Hepatocyte (in vitro differentiated cells): ENCODE data around the gene LARP1B. TPM values are rescaled to one million over a fixed set of nuclear protein-coding genes. Genes with fewer than 3 reads are reported as not detected.
"Not testable (repeated sequence)": the region's sequence is repeated elsewhere in the genome, so short reads cannot be mapped to it uniquely, and the experiment has no call there.

Experiments used
- DNase-seq: peaks from one replicate; pipeline ENCODE4 v3.0.0-alpha.2; 2016; ENCODE audit warnings: low spot score
- H2AFZ ChIP-seq: fragments of 200-600 bp; sonication (generic); 2 replicates; pipeline ENCODE4 v1.6.0; 2016; ENCODE audit warnings: antibody characterized with exemption, mild to moderate bottlenecking
- H3K27ac ChIP-seq: fragments of 200-600 bp; sonication (generic); 2 replicates; pipeline ENCODE4 v1.5.1; 2016; ENCODE audit warnings: mild to moderate bottlenecking
- H3K27me3 ChIP-seq: fragments of 200-600 bp; sonication (generic); 2 replicates; pipeline ENCODE4 v1.6.1; 2016
- H3K36me3 ChIP-seq: fragments of 200-600 bp; sonication (generic); replicated peaks from 2 replicates; pipeline ENCODE4 v1.5.1; 2016; ENCODE audit warnings: low read depth; ENCODE audit not compliant: insufficient read depth
- H3K4me1 ChIP-seq: fragments of 200-600 bp; sonication (generic); 2 replicates; pipeline ENCODE4 v1.5.1; 2016; ENCODE audit warnings: mild to moderate bottlenecking, moderate library complexity; ENCODE audit not compliant: insufficient read depth
- H3K4me2 ChIP-seq: fragments of 200-600 bp; sonication (generic); 2 replicates; pipeline ENCODE4 v1.6.0; 2016
- H3K4me3 ChIP-seq: fragments of 200-600 bp; sonication (generic); 2 replicates; pipeline ENCODE4 v1.5.1; 2016; ENCODE audit warnings: mild to moderate bottlenecking
- H3K79me2 ChIP-seq: fragments of 200-600 bp; sonication (generic); 2 replicates; pipeline ENCODE4 v1.6.0; 2017; ENCODE audit warnings: mild to moderate bottlenecking
- H3K9me2 ChIP-seq: fragments of 200-600 bp; sonication (generic); replicated peaks from 2 replicates; pipeline ENCODE4 v1.6.0; 2017; ENCODE audit warnings: mild to moderate bottlenecking; ENCODE audit not compliant: insufficient read depth
- H3K9me3 ChIP-seq: fragments of 200-600 bp; sonication (generic); 2 replicates; pipeline ENCODE4 v1.5.1; 2016; ENCODE audit warnings: low read depth, mild to moderate bottlenecking
- H4K20me1 ChIP-seq: fragments of 200-600 bp; sonication (generic); 2 replicates; pipeline ENCODE4 v1.6.0; 2016; ENCODE audit warnings: mild to moderate bottlenecking; ENCODE audit not compliant: insufficient read depth, poor library complexity, severe bottlenecking
- EZH2 ChIP-seq: fragments of 200-600 bp; sonication (generic); IDR thresholded peaks from 2 replicates; pipeline ENCODE4 v1.6.1; 2016; ENCODE audit warnings: antibody characterized with exemption, mild to moderate bottlenecking, borderline replicate concordance
- EZH2phosphoT487 ChIP-seq: fragments of 200-600 bp; sonication (generic); IDR thresholded peaks from one replicate; pipeline ENCODE4 v1.6.1; 2018; ENCODE audit warnings: antibody characterized with exemption, mild to moderate bottlenecking, low read depth, moderate library complexity; ENCODE audit not compliant: unreplicated experiment, severe bottlenecking
- WGBS: methylation state at CpG from one replicate; pipeline ENCODE4 v1.1.6; 2016; ENCODE audit warnings: low lambda C conversion rate; ENCODE audit errors: missing lambda C conversion rate; 5-methylcytosine and 5-hydroxymethylcytosine counted together
- polyA plus RNA-seq: library from polyadenylated mRNA; unstranded; fragments of >200 nt; fragmentation: Nextera tagmentation; extraction: Ambion mirVana; gene quantifications from 2 replicates; pipeline ENCODE4 v1.2.1, GENCODE V29; 2016
- total RNA-seq: library from RNA; depleted of rRNA; stranded (reverse); fragments of >200 nt; gene quantifications from 2 replicates; pipeline ENCODE4 v1.2.3, GENCODE V29; 2014
- TF ChIP-seq, protein P1 (sequence below): fragments of 200-600 bp; sonication (generic); IDR thresholded peaks from 2 replicates; pipeline ENCODE4 v1.5.1; 2016; ENCODE audit warnings: antibody characterized with exemption, mild to moderate bottlenecking; ENCODE audit not compliant: poor library complexity

LARP1B gene
- total and polyA plus RNA-seq, 2 experiments from 2014 or later: 12.4 to 30.7 TPM

DNA sequence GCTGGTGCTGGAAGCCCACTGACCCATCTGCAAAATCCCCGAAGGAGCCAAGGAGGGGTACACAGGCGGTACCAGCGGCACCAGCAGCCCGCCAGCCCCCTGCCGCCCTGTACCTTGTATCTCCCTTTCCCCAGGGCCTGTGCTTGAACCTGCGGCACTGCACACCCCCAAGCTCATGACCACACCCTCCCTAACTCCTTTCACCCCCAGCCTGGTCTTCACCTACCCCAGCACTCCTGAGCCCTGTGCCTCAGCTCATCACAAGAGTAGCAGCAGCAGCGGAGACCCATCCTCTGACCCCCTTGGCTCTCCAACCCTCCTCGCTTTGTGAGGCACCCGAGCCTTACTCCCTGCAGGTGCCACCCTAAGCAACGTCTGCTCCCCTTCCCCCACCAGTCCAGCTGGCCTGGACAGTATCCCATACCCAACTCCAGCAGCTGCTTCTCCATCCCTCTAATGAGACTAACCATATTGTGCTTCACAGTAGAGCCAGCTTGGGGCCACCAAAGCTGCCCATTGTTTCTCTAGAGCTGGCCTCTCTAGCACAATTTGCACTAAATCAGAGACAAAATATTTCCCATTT, 94.9 kb downstream of the LARP1B start:
- no peak overlapping the region for H3K27ac ChIP-seq
- WGBS: 98% methylated on average over 10 of the region's 10 CpGs

DNA sequence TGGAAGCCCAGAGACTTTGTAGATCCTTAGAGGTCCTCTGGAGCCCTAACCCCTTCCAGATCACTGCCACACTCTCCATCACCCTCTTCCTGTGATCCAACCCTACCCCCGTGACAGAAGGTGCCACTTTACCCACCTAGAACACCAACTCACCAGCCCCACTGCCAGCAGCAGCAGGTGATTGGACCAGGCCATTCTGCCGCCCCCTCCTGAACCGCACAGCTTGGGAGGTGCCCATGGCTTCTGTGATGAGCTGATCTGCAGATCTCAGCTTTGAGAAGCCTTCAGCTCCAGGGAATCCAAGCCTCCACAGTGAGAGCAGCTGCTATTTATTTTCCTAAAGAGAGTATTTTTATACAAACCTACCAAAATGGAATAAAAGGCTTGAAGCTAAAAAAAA, 95.4 kb downstream of the LARP1B start:
- not testable (repeated sequence) for H3K27me3 ChIP-seq, H3K9me2 ChIP-seq, H3K4me1 ChIP-seq, H3K9me3 ChIP-seq, H3K27ac ChIP-seq, H3K4me2 ChIP-seq, DNase-seq, H3K36me3 ChIP-seq, H4K20me1 ChIP-seq, H2AFZ ChIP-seq, H3K4me3 ChIP-seq, H3K79me2 ChIP-seq
- 100% methylated on average over 3 of the region's 3 CpGs for WGBS

More for the DNA sequence above, 94.9 kb downstream of the LARP1B start:
- Histone ChIP-seq H3K79me2 (no peaks in the 10 kb centered on the region), H3K4me2 (no peak overlapping the region), H3K36me3 (no peaks in the 10 kb centered on the region), H3K9me3 (no peaks in the 10 kb centered on the region), H3K9me2 (peaks cover 3% of the 10 kb centered on the region), H3K27me3 (no peaks in the 10 kb centered on the region), H4K20me1 (no peaks in the 10 kb centered on the region), H2AFZ (no peak overlapping the region), H3K4me1 (no peaks in the 10 kb centered on the region), H3K4me3 (no peak overlapping the region)
- DNase-seq: no peak
- TF ChIP-seq EZH2phosphoT487: no peak
- TF ChIP-seq, protein P1, sequence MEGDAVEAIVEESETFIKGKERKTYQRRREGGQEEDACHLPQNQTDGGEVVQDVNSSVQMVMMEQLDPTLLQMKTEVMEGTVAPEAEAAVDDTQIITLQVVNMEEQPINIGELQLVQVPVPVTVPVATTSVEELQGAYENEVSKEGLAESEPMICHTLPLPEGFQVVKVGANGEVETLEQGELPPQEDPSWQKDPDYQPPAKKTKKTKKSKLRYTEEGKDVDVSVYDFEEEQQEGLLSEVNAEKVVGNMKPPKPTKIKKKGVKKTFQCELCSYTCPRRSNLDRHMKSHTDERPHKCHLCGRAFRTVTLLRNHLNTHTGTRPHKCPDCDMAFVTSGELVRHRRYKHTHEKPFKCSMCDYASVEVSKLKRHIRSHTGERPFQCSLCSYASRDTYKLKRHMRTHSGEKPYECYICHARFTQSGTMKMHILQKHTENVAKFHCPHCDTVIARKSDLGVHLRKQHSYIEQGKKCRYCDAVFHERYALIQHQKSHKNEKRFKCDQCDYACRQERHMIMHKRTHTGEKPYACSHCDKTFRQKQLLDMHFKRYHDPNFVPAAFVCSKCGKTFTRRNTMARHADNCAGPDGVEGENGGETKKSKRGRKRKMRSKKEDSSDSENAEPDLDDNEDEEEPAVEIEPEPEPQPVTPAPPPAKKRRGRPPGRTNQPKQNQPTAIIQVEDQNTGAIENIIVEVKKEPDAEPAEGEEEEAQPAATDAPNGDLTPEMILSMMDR: no peak
- TF ChIP-seq EZH2: no peak

DNA sequence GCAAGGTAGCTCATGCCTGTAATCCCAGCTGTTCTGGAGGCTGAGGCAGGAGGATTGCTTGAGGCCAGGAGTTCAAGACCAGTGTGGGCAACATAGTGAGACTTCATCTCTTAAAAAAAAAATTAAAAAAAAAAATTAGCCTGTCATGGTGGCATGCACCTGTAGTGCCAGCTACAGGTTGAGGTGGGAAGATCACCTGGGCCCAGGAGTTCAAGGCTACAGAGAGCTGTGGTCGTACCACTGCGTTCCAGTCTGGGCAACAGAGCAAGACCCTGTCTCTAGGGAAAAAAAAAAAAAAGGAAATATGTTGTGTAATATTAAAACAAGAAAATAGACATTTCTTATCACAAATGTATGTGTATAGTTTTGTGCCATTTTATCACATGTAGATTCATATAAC, 97.8 kb downstream of the LARP1B start:
- Histone ChIP-seq H3K27ac (no peak overlapping the region), H3K4me1 (no peaks in the 10 kb centered on the region), H3K4me2 (no peak overlapping the region), H3K4me3 (no peak overlapping the region), H3K9me3 (no peaks in the 10 kb centered on the region), H3K36me3 (no peaks in the 10 kb centered on the region), H3K27me3 (no peaks in the 10 kb centered on the region), H3K9me2 (peaks cover 3% of the 10 kb centered on the region), H2AFZ (no peak overlapping the region), H3K79me2 (no peaks in the 10 kb centered on the region), H4K20me1 (no peaks in the 10 kb centered on the region)
- DNase-seq: no peak
- WGBS: 98% methylated on average over 2 of the region's 2 CpGs
- no peak for TF ChIP-seq EZH2phosphoT487
- TF ChIP-seq, protein P1: no peak
- TF ChIP-seq EZH2: no peak

DNA sequence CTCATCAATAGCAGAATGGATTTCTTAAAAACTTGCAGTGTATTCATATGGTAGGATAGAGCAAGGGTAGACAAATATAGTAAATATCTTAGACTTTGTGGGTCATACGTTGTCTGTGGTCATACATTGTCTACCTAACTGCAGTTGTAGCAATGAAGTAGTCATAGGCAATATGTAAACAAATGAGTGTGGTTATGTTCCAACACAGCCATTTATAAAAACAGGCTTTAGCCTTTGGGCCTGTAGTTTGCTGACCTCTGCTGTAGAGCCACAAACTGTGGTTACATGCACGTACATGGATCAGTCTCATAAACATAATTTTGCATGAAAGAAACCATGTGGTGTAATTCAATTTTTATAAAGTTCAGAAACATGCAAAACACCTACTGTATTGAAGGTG, 98.9 kb downstream of the LARP1B start:
- H3K9me3 ChIP-seq: no peaks in the 10 kb centered on the region
- H3K27me3 ChIP-seq: no peaks in the 10 kb centered on the region
- H3K36me3 ChIP-seq: no peaks in the 10 kb centered on the region
- H3K27ac ChIP-seq: no peak overlapping the region
- no peak for DNase-seq
- no peaks in the 10 kb centered on the region for H3K4me1 ChIP-seq
- TF ChIP-seq EZH2 (no peak), EZH2phosphoT487 (no peak)
- TF ChIP-seq, protein P1: no peak
- WGBS: 84% methylated on average over 2 of the region's 2 CpGs
- H2AFZ ChIP-seq: no peak overlapping the region
- H3K79me2 ChIP-seq: no peaks in the 10 kb centered on the region
- peaks cover 3% of the 10 kb centered on the region for H3K9me2 ChIP-seq
- H3K4me2 ChIP-seq: no peak overlapping the region
- H4K20me1 ChIP-seq: no peaks in the 10 kb centered on the region
- no peak overlapping the region for H3K4me3 ChIP-seq
